Body of pancreas (tissue), 4 donors: ENCODE results near the gene OSTN. TPM values are rescaled to one million over a fixed set of nuclear protein-coding genes. Genes with fewer than 3 reads are reported as not detected.

Source experiments
- ATAC-seq: fragments of 150-250 bp; one replicate; pipeline ENCODE4 v1.9.1; 2016
- DNase-seq, 4 donors: peaks; one replicate each; pipeline ENCODE4 v3.0.0-alpha.2; 2019
- H3K27ac ChIP-seq, 4 donors: fragments of 200-600 bp; sonication (generic); 1 replicate in 3 of 4; 2 replicates in 1 of 4; pipeline versions ENCODE4 v1.5.1 to v1.6.1; 2016 to 2019; ENCODE audit warnings: mild to moderate bottlenecking in 1 of 4, mixed read lengths in 1 of 4, moderate library complexity in 1 of 4
- H3K27me3 ChIP-seq, 2 donors: fragments of 200-600 bp; sonication (generic); one replicate each; pipeline ENCODE4 v1.6.0; 2016; ENCODE audit warnings: mild to moderate bottlenecking in 1 of 2
- H3K36me3 ChIP-seq, 2 donors: fragments of 200-600 bp; sonication (generic); replicated peaks in 1 of 2; 2 replicates each; pipeline ENCODE4 v1.5.1; 2016; ENCODE audit warnings: low read depth in 2 of 2; ENCODE audit not compliant: insufficient read depth in 1 of 2
- H3K4me1 ChIP-seq: fragments of 200-600 bp; sonication (generic); one replicate; pipeline ENCODE4 v1.6.0; 2016
- H3K4me3 ChIP-seq, 2 donors: fragments of 200-600 bp; sonication (generic); 1 replicate in 1 of 2; 2 replicates in 1 of 2; pipeline ENCODE4 v1.5.1; 2016 to 2019
- H3K9me3 ChIP-seq, 3 donors: fragments of 200-600 bp; sonication (generic); 1 replicate in 2 of 3; 2 replicates in 1 of 3; pipeline ENCODE4 v1.5.1; 2016
- CTCF ChIP-seq, 7 experiments: fragments of 450-650 bp in 4 of 7; fragments of 200-600 bp in 3 of 7; sonication (generic) in 3 of 7; IDR thresholded peaks; one replicate each; pipeline ENCODE4 v1.5.1; 2016 to 2019; ENCODE audit warnings: antibody characterized with exemption in 7 of 7
- POLR2A ChIP-seq, 3 donors: fragments of 450-650 bp; IDR thresholded peaks; one replicate each; pipeline ENCODE4 v1.6.1; 2016; ENCODE audit warnings: antibody characterized with exemption in 3 of 3, mild to moderate bottlenecking in 2 of 3
- WGBS, 2 donors: methylation state at CpG; one replicate each; pipeline ENCODE4 v1.1.5; 2017; 5-methylcytosine and 5-hydroxymethylcytosine counted together
- intact Hi-C: fragments of 100-400 bp; cut with DNase I; formaldehyde crosslinking; loops from one replicate; pipeline ENCODE4 v1.15.1; 2023
- total RNA-seq, 2 donors: library from RNA; depleted of rRNA; stranded (reverse); fragments of >200 nt; gene quantifications; one replicate each; pipeline ENCODE4 v1.1.0, GENCODE V29; 2016

The OSTN gene
- total RNA-seq, 2 donors from 2014 or later: not detected

DNA sequence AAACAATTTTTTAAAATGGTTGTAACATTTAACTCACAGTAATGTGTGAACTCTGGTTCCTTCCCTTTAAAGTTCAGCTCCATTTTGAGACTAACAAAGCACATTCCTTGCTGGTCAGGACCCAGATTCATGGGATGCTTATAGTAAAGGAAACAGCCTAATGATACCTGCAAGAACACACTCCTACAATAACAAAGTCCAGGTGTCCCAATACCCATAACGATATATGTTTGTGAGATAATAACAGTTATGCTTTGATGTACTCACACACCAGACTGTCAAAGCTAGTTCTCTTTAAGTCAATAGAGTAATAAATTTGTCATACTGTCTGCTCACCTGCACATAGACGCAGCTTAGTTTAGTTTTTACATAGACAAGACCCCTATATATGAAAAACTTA lies 114.3 kb downstream of the OSTN start:
- Histone ChIP-seq H3K36me3 (no peaks in the 10 kb centered on the region), H3K4me3 (no peak overlapping the region), H3K4me1 (no peaks in the 10 kb centered on the region), H3K9me3 (no peaks in the 10 kb centered on the region), H3K27me3 (no peaks in the 10 kb centered on the region), H3K27ac (no peak overlapping the region)
- ATAC-seq: no peak
- no peak for TF ChIP-seq CTCF (IDR thresholded peaks at IDR 0.05)
- no peak for TF ChIP-seq POLR2A (IDR thresholded peaks at IDR 0.05)
- 65 to 76% methylated on average over 2 of the region's 2 CpGs for WGBS, 2 donors
- intact Hi-C loops: no loop called here
- DNase-seq: no peak

DNA sequence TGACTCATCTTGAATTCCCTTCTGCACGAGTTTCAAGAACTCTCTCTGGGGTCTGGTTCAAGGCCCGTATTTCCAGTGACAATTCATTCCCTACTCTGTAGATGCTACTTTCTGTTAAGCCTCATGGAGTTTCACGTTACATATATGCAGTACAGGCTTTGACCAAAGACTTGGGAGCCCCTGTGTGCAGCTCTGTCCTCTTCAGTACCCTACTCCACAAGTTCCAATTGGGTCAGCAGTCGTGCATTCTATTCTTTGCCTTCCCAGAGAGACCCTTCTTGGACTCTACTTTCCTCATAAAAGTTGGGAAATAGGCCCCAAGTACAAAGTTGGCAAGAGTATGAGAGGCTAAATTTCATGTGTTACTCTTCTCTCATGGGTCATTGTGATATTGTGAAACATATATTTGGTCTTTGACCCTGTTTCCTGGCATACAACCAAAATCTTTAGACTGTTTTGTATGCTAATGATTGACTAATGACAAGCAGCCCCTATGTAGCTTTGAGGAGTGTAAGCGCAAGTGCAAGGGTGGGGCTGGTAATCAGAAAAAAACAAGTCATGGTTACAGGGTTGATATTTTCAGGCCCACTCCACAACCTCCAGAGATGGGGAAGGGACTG lies 115.2 kb downstream of the OSTN start:
- Histone ChIP-seq H3K27me3 (no peaks in the 10 kb centered on the region), H3K27ac (no peak overlapping the region), H3K36me3 (no peaks in the 10 kb centered on the region), H3K9me3 (no peaks in the 10 kb centered on the region), H3K4me1 (no peaks in the 10 kb centered on the region), H3K4me3 (no peak overlapping the region)
- no peak for DNase-seq
- 80 to 81% methylated on average over 5 of the region's 5 CpGs for WGBS, 2 donors
- TF ChIP-seq CTCF (IDR thresholded peaks at IDR 0.05) (no peak), POLR2A (IDR thresholded peaks at IDR 0.05) (no peak)
- intact Hi-C loops: no loop called here
- no peak for ATAC-seq

Other genes with a start within 250 kb of the OSTN start
- gene CCDC50, start 130.2 kb downstream of the OSTN start, total RNA-seq: 10 to 100 TPM; 51.1 to 89.3 TPM
- not detected for gene UTS2B, start 131.3 kb downstream of the OSTN start, total RNA-seq